NCI-H1105 treated with DMSO at 0.1 percent for 48 hours (cell line): Measurements from ENCODE around the gene SMOC1.

Source experiments
- DNase-seq: peaks from one replicate; lab custom pipeline; 2025; lab: John Stamatoyannopoulos, UW

SMOC1 gene

GRCh38 chr14:70011098-70011497 lies 131.9 kb downstream of the SMOC1 start:
- DNase-seq, result peak; percentile 78

- no peak for DNase-seq
Measured at GRCh38 chr14:70011708-70012107, 132.5 kb downstream of the SMOC1 start.

- no peak for DNase-seq
Measured at GRCh38 chr14:70013271-70013873, 134.2 kb downstream of the SMOC1 start.

GRCh38 chr14:70014406-70015095 lies 135.3 kb downstream of the SMOC1 start:
- DNase-seq, result no peak

- no peak for DNase-seq
Measured at GRCh38 chr14:70018230-70018629, 139.0 kb downstream of the SMOC1 start.

GRCh38 chr14:70018713-70019211 lies 139.5 kb downstream of the SMOC1 start:
- no peak for DNase-seq

- DNase-seq, result no peak
Measured at GRCh38 chr14:70019695-70020094, 140.5 kb downstream of the SMOC1 start.

- no peak for DNase-seq
Measured at GRCh38 chr14:70020352-70021170, 141.3 kb downstream of the SMOC1 start.

GRCh38 chr14:70021548-70022220 lies 142.5 kb downstream of the SMOC1 start:
- DNase-seq, result peak; percentile 95

- DNase-seq, result no peak
Measured at GRCh38 chr14:70022771-70023445, 143.7 kb downstream of the SMOC1 start.

GRCh38 chr14:70023871-70024270 lies 144.7 kb downstream of the SMOC1 start:
- no peak for DNase-seq

GRCh38 chr14:70027785-70028428 lies 148.7 kb downstream of the SMOC1 start:
- DNase-seq, result peak; percentile 50

GRCh38 chr14:70029296-70030132 lies 150.3 kb downstream of the SMOC1 start:
- peak; percentile 37 for DNase-seq

- DNase-seq, result no peak
Measured at GRCh38 chr14:70032016-70032415, 152.8 kb downstream of the SMOC1 start.

- no peak for DNase-seq
Measured at GRCh38 chr14:70032447-70032846, 153.2 kb downstream of the SMOC1 start.

- no peak for DNase-seq
Measured at GRCh38 chr14:70033116-70033515, 153.9 kb downstream of the SMOC1 start.

GRCh38 chr14:70033561-70033960 lies 154.3 kb downstream of the SMOC1 start:
- DNase-seq, result no peak

GRCh38 chr14:70034257-70034656 lies 155.0 kb downstream of the SMOC1 start:
- DNase-seq, result no peak

GRCh38 chr14:70036665-70037064 lies 157.4 kb downstream of the SMOC1 start:
- DNase-seq, result no peak

- no peak for DNase-seq
Measured at GRCh38 chr14:70043001-70043400, 163.8 kb downstream of the SMOC1 start.
